Nephron (organoid): ENCODE data around the gene TIGD3.

Source experiments
- H3K27ac Mint-ChIP-seq, 3 experiments: 2 replicates each; pipeline ENCODE4 v1.8.0; 2020; ENCODE audit warnings: mixed read lengths in 3 of 3, mild to moderate bottlenecking in 2 of 3, moderate library complexity in 1 of 3
- H3K27me3 Mint-ChIP-seq: 2 replicates; pipeline ENCODE4 v1.8.0; 2021; ENCODE audit warnings: low read depth, mild to moderate bottlenecking, moderate library complexity, mixed read lengths
- H3K36me3 Mint-ChIP-seq: 2 replicates; pipeline ENCODE4 v1.8.0; 2020; ENCODE audit warnings: low read depth, mixed read lengths
- H3K4me1 Mint-ChIP-seq: 2 replicates; pipeline ENCODE4 v1.8.0; 2020; ENCODE audit warnings: mixed read lengths
- H3K4me3 Mint-ChIP-seq, 3 experiments: 2 replicates each; pipeline ENCODE4 v1.8.0; 2020; ENCODE audit warnings: mild to moderate bottlenecking in 3 of 3, mixed read lengths in 3 of 3, moderate library complexity in 2 of 3
- H3K9me3 Mint-ChIP-seq: 2 replicates; pipeline ENCODE4 v1.8.0; 2020; ENCODE audit warnings: mixed read lengths
- CTCF ChIP-seq, 3 experiments: fragments of 200-600 bp; sonication (generic); IDR thresholded peaks; one replicate each; pipeline ENCODE4 v1.5.0; 2021; ENCODE audit warnings: antibody characterized with exemption in 3 of 3; ENCODE audit not compliant: unreplicated experiment in 3 of 3

The TIGD3 gene

GRCh38 chr11:65390099-65390941 is 35.8 kb downstream of the TIGD3 start:
- TF ChIP-seq CTCF (IDR thresholded peaks at IDR 0.05; ENCODE audit: unreplicated experiment in 3 of 3): no peak
- no peaks in the 10 kb centered on the region for H3K27me3 Mint-ChIP-seq
- H3K4me3 Mint-ChIP-seq: peak overlapping the region; percentile 26 to 58 (median 45)
- H3K4me1 Mint-ChIP-seq: peaks cover 25% of the 10 kb centered on the region
- peaks cover 3% of the 10 kb centered on the region for H3K36me3 Mint-ChIP-seq
- H3K9me3 Mint-ChIP-seq: no peaks in the 10 kb centered on the region
- H3K27ac Mint-ChIP-seq: peak overlapping the region; percentile 66 to 88 (median 88)

GRCh38 chr11:65390996-65391395 is 36.4 kb downstream of the TIGD3 start:
- H3K9me3 Mint-ChIP-seq: no peaks in the 10 kb centered on the region
- no peak for TF ChIP-seq CTCF (IDR thresholded peaks at IDR 0.05; ENCODE audit: unreplicated experiment in 3 of 3)
- no peaks in the 10 kb centered on the region for H3K27me3 Mint-ChIP-seq
- peak overlapping the region; percentile 45 to 57 (median 49) for H3K4me3 Mint-ChIP-seq
- H3K4me1 Mint-ChIP-seq: peaks cover 25% of the 10 kb centered on the region
- H3K27ac Mint-ChIP-seq: peak overlapping the region; percentile 66 to 88 (median 88)
- H3K36me3 Mint-ChIP-seq: peaks cover 3% of the 10 kb centered on the region

DNA sequence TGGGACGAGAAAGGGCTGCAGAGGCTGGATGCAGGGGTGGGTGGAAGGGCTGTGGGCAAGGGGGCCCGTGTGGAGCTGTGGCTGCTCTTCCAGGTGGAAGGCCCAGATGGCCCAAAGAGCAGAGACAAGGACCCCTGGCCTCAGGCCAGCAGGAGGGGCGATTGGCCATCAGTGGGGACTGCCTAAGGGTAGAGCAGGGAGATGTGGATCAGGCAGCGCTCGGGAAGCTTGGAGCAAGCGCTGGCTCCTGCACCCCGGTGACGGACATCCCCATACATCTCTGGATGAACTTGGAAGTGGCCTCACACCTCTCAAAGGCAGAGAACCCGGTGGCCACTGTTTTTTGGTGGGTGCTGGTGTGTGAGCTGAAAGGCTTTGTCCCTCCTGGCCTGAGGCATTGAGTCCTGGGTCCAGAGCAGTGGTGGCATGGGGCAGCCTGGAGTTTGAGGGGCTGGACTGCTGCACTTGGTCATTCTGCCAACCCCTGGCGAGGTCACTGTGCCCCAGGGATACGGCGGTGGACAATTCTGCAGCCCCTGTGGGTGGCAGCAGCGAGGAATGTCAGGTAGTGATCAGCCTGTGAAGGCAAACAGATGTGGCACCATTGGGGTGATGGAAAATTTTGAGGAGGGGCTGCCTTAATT is 37.8 kb downstream of the TIGD3 start:
- H3K27ac Mint-ChIP-seq: no peak overlapping the region
- peaks cover 7% of the 10 kb centered on the region for H3K36me3 Mint-ChIP-seq
- H3K9me3 Mint-ChIP-seq: no peaks in the 10 kb centered on the region
- no peak for TF ChIP-seq CTCF (IDR thresholded peaks at IDR 0.05; ENCODE audit: unreplicated experiment in 3 of 3)
- no peaks in the 10 kb centered on the region for H3K27me3 Mint-ChIP-seq
- H3K4me3 Mint-ChIP-seq: no peak overlapping the region
- H3K4me1 Mint-ChIP-seq: peaks cover 28% of the 10 kb centered on the region

DNA sequence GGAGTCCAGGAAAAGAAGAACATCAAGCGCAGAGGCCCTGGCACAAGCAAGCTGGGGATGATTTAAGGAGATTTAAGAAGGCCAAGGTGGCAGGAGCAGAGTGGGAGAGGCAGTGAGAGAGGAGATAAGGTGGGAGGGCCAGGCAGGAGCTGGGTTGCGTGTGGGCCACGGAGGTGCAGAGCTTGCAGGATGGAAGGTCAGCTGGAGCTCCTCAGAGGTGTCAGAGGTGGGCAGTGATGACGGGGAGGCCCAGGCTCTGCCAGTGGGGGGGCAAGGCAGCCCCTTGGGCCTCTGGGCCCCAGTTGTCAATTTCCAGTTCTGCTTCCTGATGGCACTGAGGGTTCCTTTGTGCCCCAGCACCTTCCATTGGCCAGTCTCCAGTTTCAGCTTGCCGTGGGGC is 38.3 kb downstream of the TIGD3 start:
- Mint-ChIP-seq H3K27me3 (no peaks in the 10 kb centered on the region), H3K4me1 (peaks cover 30% of the 10 kb centered on the region), H3K9me3 (no peaks in the 10 kb centered on the region), H3K36me3 (peaks cover 10% of the 10 kb centered on the region), H3K27ac (no peak overlapping the region), H3K4me3 (no peak overlapping the region)
- no peak for TF ChIP-seq CTCF (IDR thresholded peaks at IDR 0.05; ENCODE audit: unreplicated experiment in 3 of 3)

GRCh38 chr11:65393513-65394079 is 39.0 kb downstream of the TIGD3 start:
- TF ChIP-seq CTCF (IDR thresholded peaks at IDR 0.05; ENCODE audit: unreplicated experiment in 3 of 3): no peak
- Mint-ChIP-seq H3K4me3 (no peak overlapping the region), H3K27ac (no peak overlapping the region), H3K27me3 (no peaks in the 10 kb centered on the region), H3K4me1 (peaks cover 33% of the 10 kb centered on the region), H3K36me3 (peaks cover 15% of the 10 kb centered on the region), H3K9me3 (no peaks in the 10 kb centered on the region)
